Suppressor macrophage (primary cell): Measurements from ENCODE around the gene STARD5.
"Not testable (repeated sequence)": the region's sequence is repeated elsewhere in the genome, so short reads cannot be mapped to it uniquely, and the experiment has no call there.

Experiments used
- DNase-seq, 4 experiments: peaks; one replicate each; pipeline ENCODE4 v3.0.0-alpha.2; 2020 to 2022
- total RNA-seq, 17 experiments: gene quantifications; one replicate each; lab custom pipeline; 2026; ENCODE audit warnings: mixed read lengths in 6 of 17, inconsistent platforms in 3 of 17; lab: John Stamatoyannopoulos, UW

The STARD5 gene, protein sequence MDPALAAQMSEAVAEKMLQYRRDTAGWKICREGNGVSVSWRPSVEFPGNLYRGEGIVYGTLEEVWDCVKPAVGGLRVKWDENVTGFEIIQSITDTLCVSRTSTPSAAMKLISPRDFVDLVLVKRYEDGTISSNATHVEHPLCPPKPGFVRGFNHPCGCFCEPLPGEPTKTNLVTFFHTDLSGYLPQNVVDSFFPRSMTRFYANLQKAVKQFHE
- total RNA-seq, result 4.3 to 21.0 (median 11.8) reads per million in 17 experiments

- peak; percentile 99 to 100 (median 100) for DNase-seq
These were observed at the start of gene STARD5 for GRCh38 chr15:81323944-81324881. TSS of gene STARD5 (minus strand) at chr15:81324141. CDS start at chr15:81324099, 42 bp downstream.

GRCh38 chr15:81373176-81373575, 49.2 kb upstream of the STARD5 start:
- DNase-seq, result peak in 2 of 4 experiments; percentile 3 to 26

GRCh38 chr15:81372575-81372974, 48.6 kb upstream of the STARD5 start:
- no peak for DNase-seq

DNA sequence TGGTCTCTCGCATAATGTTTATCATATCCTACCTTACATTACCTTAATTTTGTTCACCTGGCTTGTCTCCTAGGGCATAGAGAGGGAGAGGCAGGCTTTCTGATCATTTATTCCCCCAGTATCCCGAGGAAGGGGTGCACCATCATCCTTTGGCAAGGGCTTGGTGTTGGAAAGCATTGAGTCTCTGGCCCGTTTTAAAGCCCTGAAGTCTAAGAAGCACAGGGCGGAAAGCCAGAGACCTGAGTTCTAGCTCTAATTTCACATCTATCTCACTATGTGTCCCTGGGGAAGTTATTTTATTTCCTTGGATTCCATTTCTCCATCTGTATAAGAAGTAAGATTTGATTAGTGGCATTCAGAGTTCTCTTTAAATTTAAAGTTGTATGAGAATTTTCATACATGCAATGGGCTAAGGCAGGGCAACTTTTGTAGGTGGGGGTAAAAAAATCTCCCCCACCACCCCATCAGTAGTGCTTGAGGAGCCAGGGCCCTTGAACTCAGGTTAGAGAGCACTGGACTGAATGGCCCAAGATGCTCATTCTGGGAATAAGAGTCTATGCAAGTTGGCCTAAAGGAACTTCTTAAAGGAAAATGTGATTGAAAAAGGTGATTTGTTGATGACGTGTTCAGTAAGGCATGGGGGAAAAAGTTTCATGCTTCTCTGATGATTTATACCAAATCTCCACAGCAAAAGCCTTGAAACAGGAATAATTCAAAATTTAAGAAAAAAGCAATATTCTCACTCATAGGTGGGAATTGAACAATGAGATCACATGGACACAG, 40.0 kb upstream of the STARD5 start:
- no peak for DNase-seq

- no peak for DNase-seq
These were observed 39.3 kb upstream of the STARD5 start for GRCh38 chr15:81363276-81363675.

GRCh38 chr15:81362790-81363189, 38.8 kb upstream of the STARD5 start:
- DNase-seq, result no peak

DNA sequence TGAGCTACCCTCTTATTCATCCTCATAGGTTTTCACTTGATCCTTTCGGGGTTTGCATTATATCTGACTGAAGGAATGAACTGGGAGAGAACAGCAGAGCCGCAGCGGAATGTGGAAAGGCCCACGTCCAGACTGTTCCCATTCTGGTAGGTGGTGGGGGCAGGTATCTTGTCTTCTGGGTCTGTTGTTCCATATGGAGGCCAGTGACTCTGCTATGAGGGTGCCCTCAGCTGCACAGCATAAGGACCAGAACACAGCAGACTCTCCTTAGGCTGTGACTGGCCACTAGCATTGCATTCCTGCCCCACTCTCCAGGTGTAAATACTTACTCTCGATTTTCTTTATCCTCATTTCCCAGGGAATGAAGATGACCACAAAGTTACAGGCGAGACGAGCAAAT, 38.0 kb upstream of the STARD5 start:
- no peak for DNase-seq

GRCh38 chr15:81360491-81360890, 36.5 kb upstream of the STARD5 start:
- DNase-seq, result no peak

DNA sequence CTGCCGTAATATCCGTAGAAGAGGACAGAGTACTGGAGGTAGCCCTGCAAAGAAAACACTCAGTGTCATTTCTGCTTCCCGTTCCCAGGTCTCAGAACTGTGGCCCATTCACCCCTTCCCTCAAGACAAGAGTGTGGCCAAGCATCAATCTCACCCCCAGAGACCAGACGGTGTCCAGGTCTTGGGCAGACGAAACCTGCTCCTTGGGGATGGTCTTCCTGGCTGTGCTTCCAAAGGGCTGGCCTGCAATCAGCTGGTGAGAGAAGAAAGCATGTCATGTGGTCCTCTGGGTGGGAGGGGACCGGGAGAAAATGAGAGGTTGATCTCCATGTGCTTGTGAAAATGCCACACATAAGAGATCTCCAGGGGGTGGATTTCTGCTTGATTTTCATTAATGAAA, 34.3 kb upstream of the STARD5 start:
- no peak for DNase-seq

DNA sequence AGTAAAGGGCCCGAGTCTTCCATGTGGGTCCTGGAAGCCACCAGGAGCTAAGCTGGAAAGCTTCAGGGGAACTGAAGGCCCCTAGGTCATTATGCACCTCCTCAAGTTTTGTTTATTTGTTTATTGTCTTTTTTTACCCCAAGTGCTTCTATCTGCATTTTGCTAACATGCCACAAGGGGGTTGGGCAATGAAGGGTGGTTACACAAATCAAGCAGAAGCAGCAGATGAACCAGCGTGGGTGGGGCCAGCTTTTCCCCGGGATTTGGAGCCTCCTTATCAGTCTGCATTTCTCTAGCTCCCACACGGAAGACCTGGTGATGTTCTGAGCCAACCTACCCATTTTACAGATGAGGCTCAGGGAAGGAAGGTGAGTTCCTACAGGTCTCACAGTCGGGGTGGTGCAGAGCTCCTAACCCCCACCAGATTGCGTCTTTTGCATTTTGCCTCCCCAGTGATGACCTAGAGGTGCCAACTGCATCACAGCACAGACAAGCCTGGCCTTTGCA, 33.3 kb upstream of the STARD5 start:
- peak in 3 of 4 experiments; percentile 14 to 36 (median 30) for DNase-seq

DNA sequence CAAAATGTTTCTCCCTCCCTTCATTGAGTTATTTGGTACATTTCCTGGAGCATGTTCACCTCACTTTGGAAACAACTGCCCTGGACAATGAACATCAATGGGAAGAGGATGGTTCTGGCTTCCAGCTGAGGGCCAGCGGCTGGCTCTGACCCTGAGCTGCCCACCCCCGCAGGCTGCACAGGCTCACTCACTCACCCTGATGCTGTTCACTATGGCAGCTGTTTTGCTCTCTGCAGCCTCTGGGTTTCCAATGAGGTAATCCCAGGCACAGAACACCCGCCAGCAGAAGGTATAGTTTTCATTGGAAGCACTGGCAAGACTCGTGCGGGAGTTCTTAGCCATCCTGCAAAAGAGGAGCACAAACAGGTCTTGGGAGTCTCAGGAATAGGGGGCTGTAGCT, 32.3 kb upstream of the STARD5 start:
- no peak for DNase-seq

DNA sequence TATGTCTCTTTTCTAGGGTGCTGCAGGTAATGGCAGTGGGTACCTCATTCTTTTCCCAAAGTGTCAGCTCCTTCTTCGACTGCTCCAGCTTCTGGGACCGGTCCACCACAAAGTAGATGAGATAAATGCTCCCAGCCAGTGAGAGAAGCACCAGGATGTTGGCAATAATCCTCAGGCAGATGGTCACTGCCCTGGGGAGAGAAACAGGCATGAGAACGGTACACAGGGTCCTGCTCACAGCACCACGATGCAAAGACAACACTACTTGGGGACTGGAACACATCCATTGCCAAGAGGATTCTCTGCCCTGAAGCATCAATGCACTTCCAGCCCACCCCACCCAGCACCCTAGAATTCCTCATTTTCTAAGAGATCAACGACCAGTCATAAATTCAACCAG, 27.7 kb upstream of the STARD5 start:
- no peak for DNase-seq

GRCh38 chr15:81349271-81349670, 25.3 kb upstream of the STARD5 start:
- no peak for DNase-seq

- DNase-seq, result not testable (repeated sequence)
These were observed 24.8 kb upstream of the STARD5 start for GRCh38 chr15:81348691-81349090.

DNA sequence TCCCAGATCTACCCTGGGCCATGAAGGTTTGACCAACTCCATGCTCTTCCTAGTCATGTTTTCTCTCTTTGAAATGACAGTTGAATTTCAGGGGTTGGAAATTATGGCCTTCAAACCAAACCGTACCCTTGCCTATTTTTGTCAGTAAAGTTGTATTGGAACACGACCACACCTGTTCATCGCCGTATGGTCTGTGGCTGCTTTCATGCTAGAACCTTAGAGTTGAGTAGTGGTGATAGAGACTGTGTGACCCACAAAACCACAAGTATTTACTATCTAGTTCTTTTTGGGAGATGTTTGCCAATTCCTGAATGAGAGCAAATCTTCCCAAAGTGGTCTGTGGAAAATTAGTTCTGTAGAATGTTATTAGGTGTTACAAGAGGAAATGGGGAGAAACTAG, 24.0 kb upstream of the STARD5 start:
- no peak for DNase-seq

DNA sequence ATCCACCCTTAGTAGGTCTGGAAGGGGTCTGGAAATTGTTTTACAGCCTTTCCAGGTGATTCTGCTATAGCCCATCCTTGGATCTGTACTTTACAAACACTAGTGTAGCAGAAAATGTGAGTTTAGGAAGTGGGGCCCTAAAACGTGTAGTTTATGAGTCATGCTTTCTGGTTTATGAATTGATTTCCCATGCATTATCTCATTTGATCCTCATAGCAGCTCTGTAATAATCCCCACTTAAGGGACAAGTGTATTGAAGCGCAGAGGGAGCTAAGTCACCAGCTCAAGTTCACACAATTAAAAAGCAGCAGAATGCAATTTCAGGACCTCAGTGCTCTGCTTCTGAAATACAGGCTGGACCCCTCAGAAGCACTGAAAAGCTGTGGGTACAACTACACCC, 22.7 kb upstream of the STARD5 start:
- DNase-seq, result no peak

DNA sequence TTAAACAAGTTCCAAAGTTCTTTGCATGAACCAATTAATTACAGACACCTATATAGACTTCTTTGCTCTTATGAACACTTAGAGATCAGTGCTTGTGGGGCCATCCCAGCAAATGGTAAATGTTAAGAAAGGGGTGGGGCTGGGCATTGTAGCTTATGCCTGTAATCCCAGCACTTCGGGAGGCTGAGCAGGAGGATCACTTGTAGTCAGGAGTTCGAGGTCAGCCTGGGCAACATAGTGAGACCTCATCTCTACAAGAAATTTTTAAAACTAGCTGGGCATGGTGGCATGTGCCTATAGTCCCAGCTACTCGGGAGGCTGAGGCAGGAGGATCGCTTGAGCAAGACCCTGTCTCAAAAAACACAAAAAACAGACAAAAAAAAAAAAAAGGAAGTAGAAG, 19.4 kb upstream of the STARD5 start:
- no peak for DNase-seq

DNA sequence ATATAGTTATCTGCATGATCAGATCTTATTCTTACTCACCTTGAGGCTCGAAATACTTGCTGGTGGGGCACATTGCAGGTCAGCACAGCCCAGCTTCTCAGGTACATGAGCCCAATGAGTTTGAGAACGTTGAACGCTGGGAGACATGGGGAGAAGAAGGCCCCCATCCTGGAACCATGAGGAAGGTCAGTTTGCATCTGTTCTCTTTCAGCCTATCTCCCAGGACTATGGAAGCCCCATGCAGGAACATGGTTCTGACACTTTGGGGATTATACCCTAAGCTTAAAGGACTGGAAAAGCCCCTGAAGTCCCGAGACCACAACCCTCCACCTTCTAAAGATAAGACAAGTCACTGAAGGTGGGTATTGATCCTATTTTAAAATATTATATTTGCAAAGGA, 17.4 kb upstream of the STARD5 start:
- no peak for DNase-seq

DNA sequence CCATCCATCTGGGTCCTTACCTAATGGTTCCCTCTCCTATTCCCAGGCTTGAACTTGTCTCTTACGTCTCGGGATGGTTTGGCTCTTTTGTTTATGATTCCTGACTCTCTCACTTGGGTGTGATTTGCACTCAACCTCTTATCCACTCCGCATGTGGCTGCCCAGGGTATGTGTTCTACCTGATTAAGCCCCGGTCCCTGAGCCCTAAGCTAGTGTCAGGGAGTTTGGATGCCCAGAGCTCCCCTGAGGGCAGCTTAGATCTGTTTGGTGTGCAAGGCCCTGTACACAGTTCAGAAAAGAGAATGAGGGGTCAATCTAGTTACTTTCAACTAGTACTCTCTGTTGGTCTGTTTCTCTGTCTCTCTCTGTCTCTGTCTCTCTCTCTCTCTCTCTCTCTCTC, 15.9 kb upstream of the STARD5 start:
- no peak for DNase-seq

DNA sequence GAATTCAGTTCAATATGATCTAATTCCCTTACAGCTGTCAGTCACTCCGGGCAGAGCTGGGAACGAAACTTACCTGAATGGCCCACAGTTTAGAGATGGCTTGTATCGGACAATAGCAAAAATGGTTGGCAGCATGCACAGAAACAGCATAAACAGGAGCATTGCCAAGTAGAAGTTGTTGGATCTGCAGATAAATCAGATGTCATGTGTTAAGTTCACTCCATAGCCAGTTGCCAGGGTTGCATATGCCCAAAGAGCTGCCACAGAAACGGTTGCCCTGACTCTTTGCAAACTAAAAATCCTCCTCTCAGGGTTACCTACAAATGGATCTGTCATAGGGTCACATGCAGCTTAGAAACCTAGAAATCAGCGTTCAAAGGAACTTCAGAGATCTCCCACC, 15.4 kb upstream of the STARD5 start:
- DNase-seq, result no peak

DNA sequence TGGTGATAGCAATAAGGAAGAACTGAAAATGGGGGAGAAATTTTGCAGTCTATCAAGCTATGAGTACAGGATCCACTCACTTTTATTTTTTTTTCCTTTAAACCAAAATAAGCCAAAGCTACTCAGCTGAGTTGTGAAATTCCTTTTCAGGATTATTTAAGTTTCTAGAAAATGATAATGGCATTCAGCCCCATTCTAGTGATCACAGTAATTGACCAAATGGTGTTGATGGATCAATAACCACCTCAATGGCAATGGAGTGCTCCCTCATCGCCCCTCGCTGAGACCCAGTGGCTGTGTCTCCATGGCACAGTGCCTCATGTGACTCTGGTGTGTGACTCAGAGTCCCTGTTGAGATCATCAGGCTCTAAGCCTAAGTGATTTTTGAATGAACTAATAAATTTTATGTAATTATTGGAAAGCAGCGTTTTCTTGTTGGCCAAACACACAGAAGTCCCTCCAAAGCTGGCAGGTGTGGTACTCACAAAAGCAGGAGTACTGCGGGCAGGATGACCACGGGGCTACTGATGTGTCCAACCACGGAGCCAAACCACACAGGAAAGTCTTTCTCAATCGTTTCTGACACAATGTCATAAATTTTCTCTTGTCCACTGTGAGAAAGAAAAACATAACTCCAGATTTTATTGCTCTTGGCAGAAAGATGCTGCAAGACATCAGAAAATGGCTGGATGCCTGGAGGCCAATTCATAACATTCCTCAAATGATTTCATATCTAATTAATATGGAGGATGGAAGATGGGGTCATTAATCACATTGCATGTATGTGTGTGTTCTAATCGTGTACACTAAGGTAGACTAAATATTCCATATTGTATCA, 14.4 kb upstream of the STARD5 start:
- peak; percentile 52 to 67 (median 66) for DNase-seq

DNA sequence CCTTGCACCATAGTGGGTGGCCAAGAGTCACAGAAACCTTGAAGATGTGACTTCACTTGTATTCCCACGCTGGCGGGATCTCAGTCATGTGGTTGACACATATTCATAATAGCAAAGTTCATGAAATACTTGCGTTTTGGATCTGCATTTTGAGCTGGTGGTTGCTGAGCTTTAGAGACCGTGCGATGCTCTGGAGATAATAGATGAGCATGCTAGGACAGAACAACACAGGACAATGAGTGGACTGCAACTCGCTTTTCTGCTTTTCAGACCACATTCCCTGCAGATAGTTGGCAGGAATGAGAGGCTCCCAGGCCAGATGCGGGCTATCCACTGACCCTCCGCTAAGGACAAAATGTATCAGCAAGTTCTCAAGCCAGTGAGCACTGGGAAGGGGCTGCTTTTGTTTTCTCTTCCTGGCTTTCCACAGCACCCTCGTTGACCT, 13.8 kb upstream of the STARD5 start:
- peak; percentile 15 to 39 (median 28) for DNase-seq
